ENCODE data around the gene HSPA1A. TPM values are rescaled to one million over a fixed set of nuclear protein-coding genes. Genes with fewer than 3 reads are reported as not detected.
A peak's percentile ranks its signal among the peaks of the same experiment; 100 is the strongest.

Gene HSPA1A
- total and polyA plus RNA-seq, 9 of the 15 experiments (the other 6 are each of a cell fraction or from before 2014, with no cell fraction given), result 2.2 to 273 (median 107) TPM

DNA sequence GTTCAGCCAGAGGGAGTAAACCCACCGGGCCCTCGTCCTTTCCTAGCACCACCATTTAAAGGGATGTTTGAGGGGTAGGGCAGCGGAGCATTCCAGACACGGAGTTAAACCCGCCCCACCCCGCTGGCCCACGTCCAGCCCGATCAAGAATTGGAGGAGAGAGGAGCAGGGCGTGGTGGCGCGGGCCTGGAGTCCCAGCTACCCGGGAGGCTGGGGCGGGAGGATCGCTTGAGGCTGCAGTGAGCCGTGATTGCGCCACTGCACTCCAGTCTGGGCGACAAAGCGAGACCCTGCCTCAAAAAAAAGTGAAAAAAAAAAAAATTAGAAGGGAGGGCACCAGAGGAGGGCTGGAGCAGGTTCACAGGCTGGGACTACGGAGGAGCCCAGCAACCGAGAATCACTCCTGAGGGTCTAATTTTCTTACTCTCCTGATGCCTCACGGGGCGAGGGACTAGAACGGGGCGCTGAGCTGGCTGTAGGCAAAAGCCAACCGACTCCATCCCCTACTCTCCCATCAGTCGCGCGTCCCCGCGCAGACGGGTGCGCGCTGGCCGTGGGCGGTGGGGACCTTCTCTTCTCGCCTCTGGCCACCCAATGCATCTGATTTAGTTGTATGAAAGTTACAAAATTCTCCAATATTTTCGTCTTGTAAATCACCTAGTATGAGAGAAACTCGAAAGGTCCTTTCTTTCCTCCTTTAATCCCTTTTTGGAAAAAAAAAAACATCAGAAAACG is 6.1 kb downstream of the HSPA1A start (continued):
- TF ChIP-seq, protein P1, sequence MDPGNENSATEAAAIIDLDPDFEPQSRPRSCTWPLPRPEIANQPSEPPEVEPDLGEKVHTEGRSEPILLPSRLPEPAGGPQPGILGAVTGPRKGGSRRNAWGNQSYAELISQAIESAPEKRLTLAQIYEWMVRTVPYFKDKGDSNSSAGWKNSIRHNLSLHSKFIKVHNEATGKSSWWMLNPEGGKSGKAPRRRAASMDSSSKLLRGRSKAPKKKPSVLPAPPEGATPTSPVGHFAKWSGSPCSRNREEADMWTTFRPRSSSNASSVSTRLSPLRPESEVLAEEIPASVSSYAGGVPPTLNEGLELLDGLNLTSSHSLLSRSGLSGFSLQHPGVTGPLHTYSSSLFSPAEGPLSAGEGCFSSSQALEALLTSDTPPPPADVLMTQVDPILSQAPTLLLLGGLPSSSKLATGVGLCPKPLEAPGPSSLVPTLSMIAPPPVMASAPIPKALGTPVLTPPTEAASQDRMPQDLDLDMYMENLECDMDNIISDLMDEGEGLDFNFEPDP (CRISPR knock-in tag; IDR thresholded peaks at IDR 0.05), result 0 out of 2 replicates have a peak, but pooled peaks have one; percentile 48
- TF ChIP-seq, protein P2, sequence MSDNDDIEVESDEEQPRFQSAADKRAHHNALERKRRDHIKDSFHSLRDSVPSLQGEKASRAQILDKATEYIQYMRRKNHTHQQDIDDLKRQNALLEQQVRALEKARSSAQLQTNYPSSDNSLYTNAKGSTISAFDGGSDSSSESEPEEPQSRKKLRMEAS (CRISPR knock-in tag; IDR thresholded peaks at IDR 0.05), result no peak; the same call in 1 of the 2 replicates
- TF ChIP-seq MED1 (CRISPR knock-in tag; IDR thresholded peaks at IDR 0.05; ENCODE audit: borderline replicate concordance), result no peak
- TF ChIP-seq BMI1 (IDR thresholded peaks at IDR 0.05; ENCODE audit: low read length), result no peak
- no peak for TF ChIP-seq MTA3 (IDR thresholded peaks at IDR 0.05; ENCODE audit: borderline replicate concordance)
- TF ChIP-seq, protein P3, sequence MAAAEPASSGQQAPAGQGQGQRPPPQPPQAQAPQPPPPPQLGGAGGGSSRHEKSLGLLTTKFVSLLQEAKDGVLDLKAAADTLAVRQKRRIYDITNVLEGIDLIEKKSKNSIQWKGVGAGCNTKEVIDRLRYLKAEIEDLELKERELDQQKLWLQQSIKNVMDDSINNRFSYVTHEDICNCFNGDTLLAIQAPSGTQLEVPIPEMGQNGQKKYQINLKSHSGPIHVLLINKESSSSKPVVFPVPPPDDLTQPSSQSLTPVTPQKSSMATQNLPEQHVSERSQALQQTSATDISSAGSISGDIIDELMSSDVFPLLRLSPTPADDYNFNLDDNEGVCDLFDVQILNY (CRISPR knock-in tag; IDR thresholded peaks at IDR 0.05), result no peak
- no peak for TF ChIP-seq PHF21A (IDR thresholded peaks at IDR 0.05; ENCODE audit: borderline replicate concordance, low read depth)
- no peak for TF ChIP-seq ZNF224 (CRISPR knock-in tag; IDR thresholded peaks at IDR 0.05)
- no peak for TF ChIP-seq MCM3 (IDR thresholded peaks at IDR 0.05)
- TF ChIP-seq, protein P4, sequence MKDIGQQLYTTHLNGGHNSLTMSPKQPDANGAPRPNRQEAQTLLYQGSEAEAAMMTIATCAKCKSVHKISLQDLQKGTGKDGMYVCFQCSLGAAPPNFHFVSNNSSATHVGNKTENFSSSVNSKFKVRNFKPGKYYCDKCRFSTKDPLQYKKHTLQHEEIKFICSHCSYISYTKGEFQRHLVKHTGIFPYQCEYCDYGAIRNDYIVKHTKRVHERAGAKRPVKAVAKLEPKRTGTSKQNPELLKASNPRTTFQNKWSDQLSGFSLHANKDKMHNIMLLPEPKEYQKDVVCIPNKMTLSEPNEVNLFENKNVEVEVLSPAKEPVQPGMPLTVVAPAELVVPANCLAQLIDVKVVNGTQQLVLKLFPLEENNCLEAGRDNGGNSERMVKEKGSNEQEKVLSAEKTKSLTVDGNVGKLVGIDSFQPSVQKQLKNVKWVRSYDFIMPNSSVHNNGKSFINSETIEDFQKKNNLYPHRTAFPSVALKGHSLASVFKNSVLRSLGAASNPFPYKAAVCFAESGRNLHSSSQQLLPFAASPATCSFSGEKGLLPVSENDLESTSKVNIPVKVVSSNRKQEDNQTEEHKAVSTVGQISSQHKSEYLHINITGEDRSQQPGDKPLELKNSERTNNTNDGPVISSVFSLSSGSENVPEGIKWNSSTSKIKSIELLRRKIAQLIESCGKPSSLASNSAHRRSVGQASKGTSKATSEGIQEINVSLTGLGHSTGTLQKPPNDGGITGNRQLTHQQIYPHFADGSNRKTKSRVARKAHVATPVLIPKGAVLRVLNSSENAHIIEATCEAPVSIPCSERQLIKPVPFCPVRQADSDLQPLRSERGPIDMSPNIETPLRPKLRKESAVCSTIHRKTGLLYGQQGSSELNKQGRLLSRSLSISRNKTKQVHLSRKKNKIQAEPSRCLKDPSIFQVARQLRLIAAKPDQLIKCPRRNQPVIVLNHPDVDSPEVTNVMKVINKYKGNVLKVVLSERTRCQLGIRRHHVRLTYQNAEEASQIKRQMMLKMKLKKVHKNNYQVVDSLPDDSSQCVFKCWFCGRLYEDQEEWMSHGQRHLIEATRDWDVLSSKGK (CRISPR knock-in tag; IDR thresholded peaks at IDR 0.05), result no peak; the same call in 1 of the 2 replicates
- no peak for TF ChIP-seq MCM2 (IDR thresholded peaks at IDR 0.05; ENCODE audit: low read depth)
- TF ChIP-seq, protein P5, sequence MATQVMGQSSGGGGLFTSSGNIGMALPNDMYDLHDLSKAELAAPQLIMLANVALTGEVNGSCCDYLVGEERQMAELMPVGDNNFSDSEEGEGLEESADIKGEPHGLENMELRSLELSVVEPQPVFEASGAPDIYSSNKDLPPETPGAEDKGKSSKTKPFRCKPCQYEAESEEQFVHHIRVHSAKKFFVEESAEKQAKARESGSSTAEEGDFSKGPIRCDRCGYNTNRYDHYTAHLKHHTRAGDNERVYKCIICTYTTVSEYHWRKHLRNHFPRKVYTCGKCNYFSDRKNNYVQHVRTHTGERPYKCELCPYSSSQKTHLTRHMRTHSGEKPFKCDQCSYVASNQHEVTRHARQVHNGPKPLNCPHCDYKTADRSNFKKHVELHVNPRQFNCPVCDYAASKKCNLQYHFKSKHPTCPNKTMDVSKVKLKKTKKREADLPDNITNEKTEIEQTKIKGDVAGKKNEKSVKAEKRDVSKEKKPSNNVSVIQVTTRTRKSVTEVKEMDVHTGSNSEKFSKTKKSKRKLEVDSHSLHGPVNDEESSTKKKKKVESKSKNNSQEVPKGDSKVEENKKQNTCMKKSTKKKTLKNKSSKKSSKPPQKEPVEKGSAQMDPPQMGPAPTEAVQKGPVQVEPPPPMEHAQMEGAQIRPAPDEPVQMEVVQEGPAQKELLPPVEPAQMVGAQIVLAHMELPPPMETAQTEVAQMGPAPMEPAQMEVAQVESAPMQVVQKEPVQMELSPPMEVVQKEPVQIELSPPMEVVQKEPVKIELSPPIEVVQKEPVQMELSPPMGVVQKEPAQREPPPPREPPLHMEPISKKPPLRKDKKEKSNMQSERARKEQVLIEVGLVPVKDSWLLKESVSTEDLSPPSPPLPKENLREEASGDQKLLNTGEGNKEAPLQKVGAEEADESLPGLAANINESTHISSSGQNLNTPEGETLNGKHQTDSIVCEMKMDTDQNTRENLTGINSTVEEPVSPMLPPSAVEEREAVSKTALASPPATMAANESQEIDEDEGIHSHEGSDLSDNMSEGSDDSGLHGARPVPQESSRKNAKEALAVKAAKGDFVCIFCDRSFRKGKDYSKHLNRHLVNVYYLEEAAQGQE (IDR thresholded peaks at IDR 0.05; ENCODE audit: borderline replicate concordance), result no peak
- TF ChIP-seq, protein P5 (CRISPR knock-in tag; IDR thresholded peaks at IDR 0.05; ENCODE audit: low read depth), result no peak
- TF ChIP-seq ZNF785 (CRISPR knock-in tag; IDR thresholded peaks at IDR 0.05), result no peak
